Skeletal muscle cell (primary cell): ENCODE data around the gene FAM171A1.

ENCODE experiments used
- DNase-seq: peaks from one replicate; pipeline ENCODE4 v3.0.0-alpha.2; 2010; ENCODE audit warnings: low read depth
- H3K4me3 ChIP-seq: 2 replicates; pipeline ENCODE4 v1.5.1; 2011; ENCODE audit warnings: low read depth, mild to moderate bottlenecking, control low read depth, low read length, moderate library complexity

FAM171A1 gene

GRCh38 chr10:15197911-15198310 lies 173.2 kb downstream of the FAM171A1 start:
- no peak for DNase-seq

GRCh38 chr10:15197276-15197675 lies 173.8 kb downstream of the FAM171A1 start:
- H3K4me3 ChIP-seq: no peak overlapping the region
- DNase-seq: no peak

More at GRCh38 chr10:15197911-15198310, 173.2 kb downstream of the FAM171A1 start:
- H3K4me3 ChIP-seq: no peak overlapping the region

GRCh38 chr10:15196021-15196834 lies 174.9 kb downstream of the FAM171A1 start:
- no peak for DNase-seq
- no peak overlapping the region for H3K4me3 ChIP-seq

GRCh38 chr10:15189133-15189885 lies 181.8 kb downstream of the FAM171A1 start:
- no peak for DNase-seq
- H3K4me3 ChIP-seq: no peak overlapping the region

- DNase-seq: no peak
- no peak overlapping the region for H3K4me3 ChIP-seq
These were observed 182.5 kb downstream of the FAM171A1 start for GRCh38 chr10:15188603-15189002.

GRCh38 chr10:15183689-15184481 lies 187.2 kb downstream of the FAM171A1 start:
- no peak overlapping the region for H3K4me3 ChIP-seq
- no peak for DNase-seq

- DNase-seq: no peak
- no peak overlapping the region for H3K4me3 ChIP-seq
These were observed 188.4 kb downstream of the FAM171A1 start for GRCh38 chr10:15182540-15183207.

GRCh38 chr10:15181576-15182156 lies 189.4 kb downstream of the FAM171A1 start:
- no peak for DNase-seq
- H3K4me3 ChIP-seq: no peak overlapping the region

- DNase-seq: no peak
- no peak overlapping the region for H3K4me3 ChIP-seq
These were observed 190.4 kb downstream of the FAM171A1 start for GRCh38 chr10:15180736-15181135.

- DNase-seq: no peak
- no peak overlapping the region for H3K4me3 ChIP-seq
These were observed 194.8 kb downstream of the FAM171A1 start for GRCh38 chr10:15176269-15176668.

GRCh38 chr10:15175587-15175986 lies 195.5 kb downstream of the FAM171A1 start:
- H3K4me3 ChIP-seq: no peak overlapping the region
- no peak for DNase-seq

GRCh38 chr10:15172306-15172840 lies 198.7 kb downstream of the FAM171A1 start:
- no peak overlapping the region for H3K4me3 ChIP-seq
- DNase-seq: no peak

GRCh38 chr10:15169555-15170401 lies 201.3 kb downstream of the FAM171A1 start:
- no peak overlapping the region for H3K4me3 ChIP-seq
- DNase-seq: no peak

- H3K4me3 ChIP-seq: no peak overlapping the region
- DNase-seq: peak; percentile 84
These were observed 202.1 kb downstream of the FAM171A1 start for GRCh38 chr10:15168786-15169554.

- H3K4me3 ChIP-seq: peak within 1 kb of the TSS; percentile 89
- no peak for DNase-seq
These were observed 202.8 kb downstream of the FAM171A1 start, which contains the start of gene NMT2 for GRCh38 chr10:15168291-15168785. Gene NMT2, minus strand, starts transcription at chr10:15168693. Its CDS starts 81 bp downstream, at chr10:15168612.

- DNase-seq: no peak
- peak overlapping the region; percentile 89 for H3K4me3 ChIP-seq
These were observed 203.4 kb downstream of the FAM171A1 start for GRCh38 chr10:15167411-15168290.
